HCT116 (cell line): ENCODE measurements around the gene FOXI3. TPM values are rescaled to one million over a fixed set of nuclear protein-coding genes. Genes with fewer than 3 reads are reported as not detected.

Source experiments
- ATAC-seq: fragments of 200-7000 bp; cut with Tn5 transposase; 2 replicates; pipeline ENCODE4 v1.9.1; 2020; ENCODE audit warnings: mild to moderate bottlenecking, moderate library complexity
- BruUV-seq: library from RNA; stranded (reverse); fragments of 400-500 nt; replicated peaks from 2 replicates; lab custom pipeline; 2021; lab: Mats Ljungman, UMichigan
- CTCF ChIA-PET: fragments of 300-600 bp; sonication (Branson Sonifier 250); formaldehyde crosslinking; loops from one replicate; lab custom pipeline; 2021; ENCODE audit warnings: antibody characterized with exemption; lab: Charles Lee
- POLR2A ChIA-PET: fragments of 300-600, 350-600 bp; sonication (Branson Sonifier 250); formaldehyde crosslinking; loops from one replicate; lab custom pipeline; 2021; ENCODE audit warnings: antibody characterized with exemption; lab: Charles Lee
- RAD21 ChIA-PET, 2 experiments: fragments of 300-600 bp; sonication (Branson Sonifier 250); formaldehyde crosslinking; loops; one replicate each; lab custom pipeline; 2023; ENCODE audit warnings: low total read pairs in 2 of 2; ENCODE audit not compliant: uncharacterized antibody in 2 of 2, unreplicated experiment in 2 of 2, low non-redundant PET in 1 of 2; lab: Charles Lee
- DNase-seq: peaks from one replicate; pipeline ENCODE4 v3.0.0-alpha.2; 2010; ENCODE audit warnings: low read depth, low spot score
- H2AFZ ChIP-seq: fragments of 200-600 bp; shearing (Covaris generic), sonication (generic); 2 replicates; pipeline ENCODE4 v1.6.1; 2017; ENCODE audit warnings: low read depth, mixed run types, mixed read lengths, antibody characterized with exemption, low read length; ENCODE audit not compliant: poor library complexity, severe bottlenecking
- H3K27ac ChIP-seq: 2 replicates; pipeline ENCODE4 v1.5.1; 2012; ENCODE audit warnings: low read depth, low read length
- H3K27me3 ChIP-seq: fragments of 200-600 bp; sonication (generic); 2 replicates; pipeline ENCODE4 v1.6.1; 2016; ENCODE audit warnings: mixed run types, low read length, mixed read lengths; ENCODE audit not compliant: insufficient read depth
- H3K36me3 ChIP-seq, 2 experiments: fragments of 200-500 bp in 1 of 2; fragments of 200-600 bp in 1 of 2; sonication (Bioruptor generic) in 1 of 2; sonication (generic) in 1 of 2; 2 replicates each; pipeline versions ENCODE4 v1.5.1 to v1.6.1; 2014 to 2016; ENCODE audit warnings: low read length in 2 of 2, inconsistent platforms in 1 of 2, mixed read lengths in 1 of 2, mixed run types in 1 of 2; ENCODE audit not compliant: insufficient read depth in 2 of 2, control insufficient read depth in 1 of 2
- H3K4me1 ChIP-seq, 2 experiments: fragments of 200-600 bp in 1 of 2; sonication (generic) in 1 of 2; 2 replicates each; pipeline versions ENCODE4 v1.5.1 to v1.6.1; 2012 to 2017; ENCODE audit warnings: low read length in 2 of 2, inconsistent platforms in 1 of 2, mild to moderate bottlenecking in 1 of 2, mixed read lengths in 1 of 2, mixed run types in 1 of 2, moderate library complexity in 1 of 2; ENCODE audit not compliant: insufficient read depth in 2 of 2, control insufficient read depth in 1 of 2
- H3K4me2 ChIP-seq: fragments of 200-600 bp; sonication (generic); 2 replicates; pipeline ENCODE4 v1.6.1; 2017; ENCODE audit warnings: mixed run types, low read length, mixed read lengths
- H3K4me3 ChIP-seq, 2 experiments: fragments of 200-600 bp in 1 of 2; sonication (generic) in 1 of 2; replicated peaks in 1 of 2; 2 replicates each; pipeline ENCODE4 v1.5.1; 2011 to 2016; ENCODE audit warnings: low read length in 2 of 2, control low read depth in 1 of 2, low read depth in 1 of 2, mild to moderate bottlenecking in 1 of 2, mixed read lengths in 1 of 2, mixed run types in 1 of 2
- H3K79me2 ChIP-seq: fragments of 200-600 bp; sonication (generic); 2 replicates; pipeline ENCODE4 v1.6.1; 2017; ENCODE audit warnings: mild to moderate bottlenecking, mixed run types, low read length, moderate library complexity, mixed read lengths; ENCODE audit not compliant: insufficient read depth
- H3K9ac ChIP-seq: fragments of 200-600 bp; sonication (generic); 2 replicates; pipeline ENCODE4 v1.6.1; 2016; ENCODE audit warnings: low read length, mixed read lengths
- H3K9me2 ChIP-seq: fragments of 200-600 bp; sonication (generic), shearing (Covaris generic); 2 replicates; pipeline ENCODE4 v1.6.1; 2017; ENCODE audit warnings: mixed run types, mild to moderate bottlenecking, moderate library complexity; ENCODE audit not compliant: insufficient read depth
- H3K9me3 ChIP-seq, 2 experiments: fragments of 200-500 bp in 1 of 2; fragments of 200-600 bp in 1 of 2; sonication (Bioruptor generic) in 1 of 2; sonication (generic) in 1 of 2; 2 replicates each; pipeline ENCODE4 v1.6.1; 2014 to 2017; ENCODE audit warnings: low read length in 2 of 2, mixed read lengths in 2 of 2, inconsistent platforms in 1 of 2, low read depth in 1 of 2, mild to moderate bottlenecking in 1 of 2, mixed run types in 1 of 2, moderate library complexity in 1 of 2; ENCODE audit not compliant: control insufficient read depth in 1 of 2, insufficient read depth in 1 of 2
- H4K20me1 ChIP-seq: fragments of 200-600 bp; sonication (generic), shearing (Covaris generic); 2 replicates; pipeline ENCODE4 v1.6.1; 2017; ENCODE audit warnings: mixed run types, mild to moderate bottlenecking, moderate library complexity; ENCODE audit not compliant: insufficient read depth
- ELF1 ChIP-seq: IDR thresholded peaks from 2 replicates; pipeline ENCODE4 v1.6.1; 2012; ENCODE audit warnings: low read depth, borderline replicate concordance
- JUND ChIP-seq: IDR thresholded peaks from 2 replicates; pipeline ENCODE4 v1.6.1; 2012
- POLR2A ChIP-seq: IDR thresholded peaks from 2 replicates; pipeline ENCODE4 v1.7.0; 2011; ENCODE audit warnings: borderline replicate concordance; ENCODE audit not compliant: insufficient read depth, insufficient read length; ENCODE audit errors: extremely low read depth
- POLR2AphosphoS5 ChIP-seq: IDR thresholded peaks from 2 replicates; pipeline ENCODE4 v1.6.1; 2011; ENCODE audit warnings: mild to moderate bottlenecking, low read depth, low read length, moderate library complexity
- ZBTB33 ChIP-seq: IDR thresholded peaks from 2 replicates; pipeline ENCODE4 v1.6.1; 2011; ENCODE audit warnings: mild to moderate bottlenecking, low read length, moderate library complexity; ENCODE audit not compliant: insufficient replicate concordance; ENCODE audit errors: extremely low read depth
- ZNF274 ChIP-seq: fragments of 200-500 bp; sonication (Bioruptor generic); IDR thresholded peaks from 2 replicates; pipeline ENCODE4 v1.6.1; 2014; ENCODE audit warnings: mild to moderate bottlenecking, low read depth, low read length, inconsistent platforms
- intact Hi-C: fragments of 100-400 bp; cut with micrococcal nuclease; formaldehyde crosslinking; loops from 2 replicates; pipeline ENCODE4 v1.10.0; 2022
- total RNA-seq: library from RNA; stranded (reverse); gene quantifications from one replicate; pipeline ENCODE4 v1.2.1, GENCODE V29; 2021; ENCODE audit not compliant: unreplicated experiment

The FOXI3 gene
- total RNA-seq, 1 experiment from 2014 or later: not detected

GRCh38 chr2:88458633-88459032, 6.1 kb upstream of the FOXI3 start:
- H3K4me2 ChIP-seq: no peak overlapping the region
- no peaks in the 10 kb centered on the region for H3K9me2 ChIP-seq
- H4K20me1 ChIP-seq: no peaks in the 10 kb centered on the region
- intact Hi-C loops: loop anchor here (10.0 kb wide), 1 partner anchor 394 kb away; the partner anchor contains the start of gene SMYD1
- RAD21 ChIA-PET: no interaction called here
- no peaks in the 10 kb centered on the region for H3K9me3 ChIP-seq
- no peak overlapping the region for H2AFZ ChIP-seq
- no peaks in the 10 kb centered on the region; a peak in 1 of 4 replicates for H3K4me1 ChIP-seq
- no peak for TF ChIP-seq ELF1
- TF ChIP-seq JUND: no peak
- TF ChIP-seq POLR2A: no peak
- no peak for TF ChIP-seq ZNF274
- TF ChIP-seq POLR2AphosphoS5: no peak
- no peak for TF ChIP-seq ZBTB33
- TF ChIP-seq, all 23 proteins: peak for 0
- H3K27me3 ChIP-seq: no peaks in the 10 kb centered on the region
- ATAC-seq (no peak), DNase-seq (no peak)
- H3K4me3 ChIP-seq: no peak overlapping the region
- no TSS peak for BruUV-seq
- no peaks in the 10 kb centered on the region for H3K79me2 ChIP-seq
- no peak overlapping the region for H3K9ac ChIP-seq
- POLR2A ChIA-PET: interaction anchor here (0.6 kb wide), 1 partner anchor 392 kb away, joined by 4 read pairs; no protein-coding TSS in a partner anchor
- no peaks in the 10 kb centered on the region for H3K36me3 ChIP-seq
- CTCF ChIA-PET: no interaction called here
- H3K27ac ChIP-seq: no peak overlapping the region

- Histone ChIP-seq H3K36me3 (no peaks in the 10 kb centered on the region), H3K27ac (no peak overlapping the region), H3K27me3 (no peaks in the 10 kb centered on the region), H3K9ac (no peak overlapping the region), H3K9me2 (no peaks in the 10 kb centered on the region), H3K9me3 (no peaks in the 10 kb centered on the region), H3K4me1 (no peaks in the 10 kb centered on the region; a peak in 1 of 4 replicates), H2AFZ (no peak overlapping the region), H3K4me3 (no peak overlapping the region), H3K4me2 (no peak overlapping the region), H3K79me2 (no peaks in the 10 kb centered on the region), H4K20me1 (no peaks in the 10 kb centered on the region)
- ChIA-PET RAD21 (no interaction called here), CTCF (no interaction called here), POLR2A (no interaction called here)
- no TSS peak for BruUV-seq
- intact Hi-C loops: loop anchor here (10.0 kb wide), 1 partner anchor 388 kb away; the partner anchor contains the start of gene SMYD1
- TF ChIP-seq JUND: no peak
- DNase-seq: no peak
- no peak for ATAC-seq
Measured at GRCh38 chr2:88452980-88453582, 588 bp upstream of the FOXI3 start.
